Stimulated activated CD4-positive, alpha-beta T cell treated with anti-CD3 and anti-CD28 coated beads, Interleukin-2, amount 100 ng/mL, for 48 hours (primary cell): ENCODE data around the gene DES.
"Not testable (repeated sequence)": the region's sequence is repeated elsewhere in the genome, so short reads cannot be mapped to it uniquely, and the experiment has no call there.

Experiments used
- DNase-seq, 2 donors: peaks; one replicate each; pipeline ENCODE4 v3.0.0-alpha.2; 2020

DES gene

GRCh38 chr2:219418155-219419011 is at the start of gene DES:
TSS of gene DES (plus strand) at chr2:219418377. CDS start at chr2:219418463, 86 bp downstream.
- DNase-seq: no peak

GRCh38 chr2:219368690-219369191 is 49.4 kb upstream of the DES start:
- DNase-seq: no peak

- DNase-seq: no peak
Observed at GRCh38 chr2:219369447-219369861, 48.7 kb upstream of the DES start.

GRCh38 chr2:219378163-219378851 is 39.9 kb upstream of the DES start:
- DNase-seq: no peak

- no peak for DNase-seq
Observed at GRCh38 chr2:219380926-219381325, 37.3 kb upstream of the DES start.

- DNase-seq: no peak
Observed at GRCh38 chr2:219381448-219381847, 36.7 kb upstream of the DES start.

GRCh38 chr2:219384083-219384713 is 34.0 kb upstream of the DES start:
- no peak for DNase-seq

- no peak for DNase-seq
Observed at GRCh38 chr2:219384859-219385258, 33.3 kb upstream of the DES start.

- no peak for DNase-seq
Observed at GRCh38 chr2:219385958-219386520, 32.1 kb upstream of the DES start.

- peak in 1 of 2 donors; percentile 5 for DNase-seq
Observed at GRCh38 chr2:219386532-219387280, 31.5 kb upstream of the DES start.

GRCh38 chr2:219387306-219388120 is 30.7 kb upstream of the DES start, which contains the start of gene DNPEP:
TSS of gene DNPEP (minus strand) at chr2:219387912. CDS start at chr2:219387794, 118 bp downstream.
- peak; percentile 93 to 98 for DNase-seq

GRCh38 chr2:219388121-219388906 is 29.9 kb upstream of the DES start:
- peak; percentile 98 to 99 for DNase-seq

- no peak for DNase-seq
Observed at GRCh38 chr2:219388907-219389156, 29.3 kb upstream of the DES start.

GRCh38 chr2:219392754-219393153 is 25.4 kb upstream of the DES start:
- no peak for DNase-seq

- not testable (repeated sequence) for DNase-seq
Observed at GRCh38 chr2:219395056-219395455, 23.1 kb upstream of the DES start.

- DNase-seq: no peak
Observed at GRCh38 chr2:219395609-219396008, 22.6 kb upstream of the DES start.

- DNase-seq: no peak
Observed at GRCh38 chr2:219396863-219397457, 21.2 kb upstream of the DES start.

GRCh38 chr2:219398721-219399363 is 19.3 kb upstream of the DES start:
- DNase-seq: no peak

GRCh38 chr2:219399716-219400478 is 18.3 kb upstream of the DES start:
- DNase-seq: no peak
